ENCODE data around the gene PSG11.
A peak's percentile ranks its signal among the peaks of the same experiment; 100 is the strongest.

PSG11 gene

DNA sequence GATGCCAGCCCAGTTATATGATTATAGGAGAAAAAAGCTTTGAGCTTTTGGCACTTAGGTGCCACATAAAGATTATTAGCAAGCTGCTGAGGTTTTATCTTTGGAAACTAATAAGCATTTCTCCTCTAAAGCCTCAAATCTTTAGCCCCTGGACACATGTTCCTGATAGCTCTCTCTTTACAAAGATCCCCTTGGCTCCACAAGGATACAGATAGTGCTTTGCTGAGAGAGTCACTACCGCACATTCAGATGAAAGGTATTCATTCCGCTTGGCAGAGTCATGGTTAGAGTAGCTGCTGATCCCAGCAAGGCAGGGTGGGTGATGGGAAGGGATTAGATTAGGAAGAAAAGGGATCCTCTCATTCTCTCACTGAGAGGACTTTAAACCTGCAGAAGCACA, 61.1 kb downstream of the PSG11 start:
- Histone ChIP-seq H3K4me3 (ENCODE audit: severe bottlenecking) (no peak overlapping the region), H3K27ac (ENCODE audit: poor library complexity, severe bottlenecking) (peak overlapping the region; percentile 34), H3K4me1 (ENCODE audit: insufficient read depth, poor library complexity, severe bottlenecking) (peaks cover 8% of the 10 kb centered on the region), H3K9me3 (ENCODE audit: severe bottlenecking) (no peaks in the 10 kb centered on the region), H3K27me3 (ENCODE audit: insufficient read depth, poor library complexity, severe bottlenecking) (no peaks in the 10 kb centered on the region), H3K36me3 (ENCODE audit: low read depth) (no peaks in the 10 kb centered on the region)
- DNase-seq (ENCODE audit: low spot score): no peak
- TF ChIP-seq, protein P1, sequence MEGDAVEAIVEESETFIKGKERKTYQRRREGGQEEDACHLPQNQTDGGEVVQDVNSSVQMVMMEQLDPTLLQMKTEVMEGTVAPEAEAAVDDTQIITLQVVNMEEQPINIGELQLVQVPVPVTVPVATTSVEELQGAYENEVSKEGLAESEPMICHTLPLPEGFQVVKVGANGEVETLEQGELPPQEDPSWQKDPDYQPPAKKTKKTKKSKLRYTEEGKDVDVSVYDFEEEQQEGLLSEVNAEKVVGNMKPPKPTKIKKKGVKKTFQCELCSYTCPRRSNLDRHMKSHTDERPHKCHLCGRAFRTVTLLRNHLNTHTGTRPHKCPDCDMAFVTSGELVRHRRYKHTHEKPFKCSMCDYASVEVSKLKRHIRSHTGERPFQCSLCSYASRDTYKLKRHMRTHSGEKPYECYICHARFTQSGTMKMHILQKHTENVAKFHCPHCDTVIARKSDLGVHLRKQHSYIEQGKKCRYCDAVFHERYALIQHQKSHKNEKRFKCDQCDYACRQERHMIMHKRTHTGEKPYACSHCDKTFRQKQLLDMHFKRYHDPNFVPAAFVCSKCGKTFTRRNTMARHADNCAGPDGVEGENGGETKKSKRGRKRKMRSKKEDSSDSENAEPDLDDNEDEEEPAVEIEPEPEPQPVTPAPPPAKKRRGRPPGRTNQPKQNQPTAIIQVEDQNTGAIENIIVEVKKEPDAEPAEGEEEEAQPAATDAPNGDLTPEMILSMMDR (IDR thresholded peaks at IDR 0.05; ENCODE audit: poor library complexity, severe bottlenecking): no peak
- peak; percentile 91 for ATAC-seq (ENCODE audit: low read depth)

DNA sequence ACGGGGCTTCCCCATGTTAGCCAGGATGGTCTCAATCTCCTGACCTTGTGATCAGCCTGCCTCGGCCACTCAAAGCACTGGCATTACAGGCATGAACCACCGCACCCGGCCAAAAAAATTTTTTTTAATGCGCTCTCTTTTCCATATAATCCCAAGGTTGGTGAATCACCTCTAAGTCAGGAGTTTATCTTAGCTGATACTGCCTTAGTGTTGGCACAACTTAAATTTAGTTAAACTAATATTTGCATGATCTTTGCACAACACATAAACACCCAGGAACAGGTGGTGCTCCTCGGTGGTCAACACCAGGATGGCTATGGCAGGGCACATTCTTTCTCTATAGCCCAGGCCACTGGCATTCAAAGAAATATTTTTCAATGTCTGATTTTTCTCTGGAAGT, 65.2 kb downstream of the PSG11 start:
- Histone ChIP-seq H3K4me1 (ENCODE audit: insufficient read depth, poor library complexity, severe bottlenecking) (peaks cover 9% of the 10 kb centered on the region), H3K27me3 (ENCODE audit: insufficient read depth, poor library complexity, severe bottlenecking) (no peaks in the 10 kb centered on the region), H3K36me3 (ENCODE audit: low read depth) (no peaks in the 10 kb centered on the region), H3K27ac (ENCODE audit: poor library complexity, severe bottlenecking) (no peak overlapping the region), H3K9me3 (ENCODE audit: severe bottlenecking) (no peaks in the 10 kb centered on the region), H3K4me3 (ENCODE audit: severe bottlenecking) (no peak overlapping the region)
- ATAC-seq (ENCODE audit: low read depth) (no peak), DNase-seq (ENCODE audit: low spot score) (no peak)
- TF ChIP-seq, protein P1 (IDR thresholded peaks at IDR 0.05; ENCODE audit: poor library complexity, severe bottlenecking): no peak

Measured in RWPE2 (cell line).